Hepatocyte (in vitro differentiated cells): ENCODE data around the gene KDM4C. TPM values are rescaled to one million over a fixed set of nuclear protein-coding genes. Genes with fewer than 3 reads are reported as not detected.

Experiments used
- DNase-seq: peaks from one replicate; pipeline ENCODE4 v3.0.0-alpha.2; 2016; ENCODE audit warnings: low spot score
- H2AFZ ChIP-seq: fragments of 200-600 bp; sonication (generic); 2 replicates; pipeline ENCODE4 v1.6.0; 2016; ENCODE audit warnings: antibody characterized with exemption, mild to moderate bottlenecking
- H3K27ac ChIP-seq: fragments of 200-600 bp; sonication (generic); 2 replicates; pipeline ENCODE4 v1.5.1; 2016; ENCODE audit warnings: mild to moderate bottlenecking
- H3K27me3 ChIP-seq: fragments of 200-600 bp; sonication (generic); 2 replicates; pipeline ENCODE4 v1.6.1; 2016
- H3K36me3 ChIP-seq: fragments of 200-600 bp; sonication (generic); replicated peaks from 2 replicates; pipeline ENCODE4 v1.5.1; 2016; ENCODE audit warnings: low read depth; ENCODE audit not compliant: insufficient read depth
- H3K4me1 ChIP-seq: fragments of 200-600 bp; sonication (generic); 2 replicates; pipeline ENCODE4 v1.5.1; 2016; ENCODE audit warnings: mild to moderate bottlenecking, moderate library complexity; ENCODE audit not compliant: insufficient read depth
- H3K4me2 ChIP-seq: fragments of 200-600 bp; sonication (generic); 2 replicates; pipeline ENCODE4 v1.6.0; 2016
- H3K4me3 ChIP-seq: fragments of 200-600 bp; sonication (generic); 2 replicates; pipeline ENCODE4 v1.5.1; 2016; ENCODE audit warnings: mild to moderate bottlenecking
- H3K79me2 ChIP-seq: fragments of 200-600 bp; sonication (generic); 2 replicates; pipeline ENCODE4 v1.6.0; 2017; ENCODE audit warnings: mild to moderate bottlenecking
- H3K9me2 ChIP-seq: fragments of 200-600 bp; sonication (generic); replicated peaks from 2 replicates; pipeline ENCODE4 v1.6.0; 2017; ENCODE audit warnings: mild to moderate bottlenecking; ENCODE audit not compliant: insufficient read depth
- H3K9me3 ChIP-seq: fragments of 200-600 bp; sonication (generic); 2 replicates; pipeline ENCODE4 v1.5.1; 2016; ENCODE audit warnings: low read depth, mild to moderate bottlenecking
- H4K20me1 ChIP-seq: fragments of 200-600 bp; sonication (generic); 2 replicates; pipeline ENCODE4 v1.6.0; 2016; ENCODE audit warnings: mild to moderate bottlenecking; ENCODE audit not compliant: insufficient read depth, poor library complexity, severe bottlenecking
- EZH2 ChIP-seq: fragments of 200-600 bp; sonication (generic); IDR thresholded peaks from 2 replicates; pipeline ENCODE4 v1.6.1; 2016; ENCODE audit warnings: antibody characterized with exemption, mild to moderate bottlenecking, borderline replicate concordance
- EZH2phosphoT487 ChIP-seq: fragments of 200-600 bp; sonication (generic); IDR thresholded peaks from one replicate; pipeline ENCODE4 v1.6.1; 2018; ENCODE audit warnings: antibody characterized with exemption, mild to moderate bottlenecking, low read depth, moderate library complexity; ENCODE audit not compliant: unreplicated experiment, severe bottlenecking
- WGBS: methylation state at CpG from one replicate; pipeline ENCODE4 v1.1.6; 2016; ENCODE audit warnings: low lambda C conversion rate; ENCODE audit errors: missing lambda C conversion rate; 5-methylcytosine and 5-hydroxymethylcytosine counted together
- polyA plus RNA-seq: library from polyadenylated mRNA; unstranded; fragments of >200 nt; fragmentation: Nextera tagmentation; extraction: Ambion mirVana; gene quantifications from 2 replicates; pipeline ENCODE4 v1.2.1, GENCODE V29; 2016
- small RNA-seq: library from RNA; depleted of rRNA; stranded (forward); fragments of <200 nt; gene quantifications from one replicate; pipeline ENCODE3, GENCODE V24; 2014
- total RNA-seq: library from RNA; depleted of rRNA; stranded (reverse); fragments of >200 nt; gene quantifications from 2 replicates; pipeline ENCODE4 v1.2.3, GENCODE V29; 2014
- TF ChIP-seq, protein P1 (sequence below): fragments of 200-600 bp; sonication (generic); IDR thresholded peaks from 2 replicates; pipeline ENCODE4 v1.5.1; 2016; ENCODE audit warnings: antibody characterized with exemption, mild to moderate bottlenecking; ENCODE audit not compliant: poor library complexity

KDM4C gene
- total and polyA plus RNA-seq, 2 experiments from 2014 or later = 16.1 to 28.7 TPM

DNA sequence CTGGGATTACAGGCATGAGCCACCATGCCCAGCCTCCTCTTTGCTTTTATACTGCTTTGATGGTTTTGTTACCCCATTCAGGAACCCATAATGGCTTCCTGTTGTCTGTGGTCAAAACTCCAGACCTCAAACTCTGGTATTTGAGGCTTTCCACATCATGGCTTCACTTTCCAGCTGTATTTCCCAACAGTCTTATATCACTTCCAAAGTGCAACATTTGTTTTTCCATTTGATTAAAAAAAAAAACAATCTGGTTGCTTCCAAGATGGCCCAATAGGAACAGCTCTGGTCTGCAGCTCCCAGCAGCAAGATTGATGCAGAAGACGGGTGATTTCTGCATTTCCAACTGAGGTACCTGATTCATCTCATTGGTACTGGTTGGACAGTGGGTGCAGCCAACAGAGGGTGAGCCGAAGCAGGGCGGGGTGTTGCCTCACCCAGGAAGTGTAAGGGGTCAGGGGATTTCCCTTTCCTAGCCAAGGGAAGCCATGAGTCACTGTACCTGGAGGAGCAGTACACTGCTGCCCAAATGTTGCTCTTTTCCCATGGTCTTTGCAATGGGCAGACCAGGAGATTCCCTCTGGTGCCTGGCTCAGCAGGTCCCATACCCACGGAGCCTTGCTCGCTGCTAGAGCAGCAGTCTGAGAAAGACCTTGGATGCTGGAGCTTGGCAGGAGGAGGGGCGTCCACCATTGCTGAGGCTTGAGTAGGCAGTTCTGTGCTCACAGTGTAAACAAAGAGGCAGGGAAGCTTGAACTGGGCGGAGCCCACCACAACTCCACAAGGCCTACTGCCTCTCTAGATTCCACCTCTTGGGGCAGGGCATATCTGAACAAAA, 458.4 kb downstream of the KDM4C start:
- no peaks in the 10 kb centered on the region for H3K27me3 ChIP-seq
- no peak overlapping the region for H3K4me3 ChIP-seq
- H2AFZ ChIP-seq = no peak overlapping the region
- H4K20me1 ChIP-seq = no peaks in the 10 kb centered on the region
- H3K36me3 ChIP-seq = no peaks in the 10 kb centered on the region
- no peak overlapping the region for H3K27ac ChIP-seq
- no peaks in the 10 kb centered on the region for H3K4me1 ChIP-seq
- no peaks in the 10 kb centered on the region for H3K9me2 ChIP-seq
- WGBS = 48% methylated on average over 7 of the region's 7 CpGs
- no peak for TF ChIP-seq EZH2
- TF ChIP-seq EZH2phosphoT487 = no peak
- TF ChIP-seq, protein P1, sequence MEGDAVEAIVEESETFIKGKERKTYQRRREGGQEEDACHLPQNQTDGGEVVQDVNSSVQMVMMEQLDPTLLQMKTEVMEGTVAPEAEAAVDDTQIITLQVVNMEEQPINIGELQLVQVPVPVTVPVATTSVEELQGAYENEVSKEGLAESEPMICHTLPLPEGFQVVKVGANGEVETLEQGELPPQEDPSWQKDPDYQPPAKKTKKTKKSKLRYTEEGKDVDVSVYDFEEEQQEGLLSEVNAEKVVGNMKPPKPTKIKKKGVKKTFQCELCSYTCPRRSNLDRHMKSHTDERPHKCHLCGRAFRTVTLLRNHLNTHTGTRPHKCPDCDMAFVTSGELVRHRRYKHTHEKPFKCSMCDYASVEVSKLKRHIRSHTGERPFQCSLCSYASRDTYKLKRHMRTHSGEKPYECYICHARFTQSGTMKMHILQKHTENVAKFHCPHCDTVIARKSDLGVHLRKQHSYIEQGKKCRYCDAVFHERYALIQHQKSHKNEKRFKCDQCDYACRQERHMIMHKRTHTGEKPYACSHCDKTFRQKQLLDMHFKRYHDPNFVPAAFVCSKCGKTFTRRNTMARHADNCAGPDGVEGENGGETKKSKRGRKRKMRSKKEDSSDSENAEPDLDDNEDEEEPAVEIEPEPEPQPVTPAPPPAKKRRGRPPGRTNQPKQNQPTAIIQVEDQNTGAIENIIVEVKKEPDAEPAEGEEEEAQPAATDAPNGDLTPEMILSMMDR = no peak
- no peaks in the 10 kb centered on the region for H3K79me2 ChIP-seq
- no peak overlapping the region for H3K4me2 ChIP-seq
- DNase-seq = no peak
- no peaks in the 10 kb centered on the region for H3K9me3 ChIP-seq

DNA sequence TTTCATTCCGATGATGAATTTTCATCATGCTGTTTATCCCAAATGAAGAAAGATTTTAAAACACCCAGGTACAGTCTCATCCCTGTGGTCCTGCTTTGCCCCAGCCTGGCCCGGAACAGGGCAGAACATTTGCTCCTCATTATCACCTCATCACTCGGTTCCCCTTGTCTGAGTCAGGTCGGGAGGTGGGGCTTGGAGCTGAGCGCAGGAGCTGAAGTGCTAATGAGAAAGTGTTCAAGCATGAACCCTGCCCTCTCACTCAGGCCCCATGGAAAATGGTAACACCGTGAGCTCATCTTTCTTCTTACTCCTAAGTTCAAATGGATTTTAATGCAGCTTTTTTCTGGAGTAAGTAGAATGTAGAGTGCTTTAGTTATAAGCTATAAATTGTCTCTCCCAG, 466.2 kb downstream of the KDM4C start:
- Histone ChIP-seq H3K79me2 (no peaks in the 10 kb centered on the region), H3K9me3 (no peaks in the 10 kb centered on the region), H3K4me2 (no peak overlapping the region), H4K20me1 (no peaks in the 10 kb centered on the region), H3K27ac (no peak overlapping the region), H3K4me3 (no peak overlapping the region), H3K36me3 (no peaks in the 10 kb centered on the region), H2AFZ (no peak overlapping the region), H3K4me1 (no peaks in the 10 kb centered on the region), H3K27me3 (peaks cover 3% of the 10 kb centered on the region), H3K9me2 (no peaks in the 10 kb centered on the region)
- TF ChIP-seq, protein P1 = no peak
- TF ChIP-seq EZH2 (no peak), EZH2phosphoT487 (no peak)
- peak; percentile 49 for DNase-seq
- 26% methylated on average over 6 of the region's 6 CpGs for WGBS

Small RNAs within 50 kb of the gene (small RNA-seq; reads per million reads assigned to genes)
- not detected for gene SNRPEP2

Other genes with a start within 250 kb of the KDM4C start
- 18.4 and 26.6 TPM in 2 replicates for gene GLDC, start 112.2 kb upstream of the KDM4C start, total RNA-seq
- 9.7 and 15.6 TPM in 2 replicates for gene GLDC, start 112.2 kb upstream of the KDM4C start, polyA plus RNA-seq